GM19397 (cell line): Measurements from ENCODE around the gene GFRAL.

Experiments used
- ATAC-seq: cut with Tn5 transposase; IDR thresholded peaks from one replicate; pipeline ENCODE4 v1.9.1; 2021; ENCODE audit warnings: mild to moderate bottlenecking, moderate library complexity; ENCODE audit not compliant: unreplicated experiment

The GFRAL gene

DNA sequence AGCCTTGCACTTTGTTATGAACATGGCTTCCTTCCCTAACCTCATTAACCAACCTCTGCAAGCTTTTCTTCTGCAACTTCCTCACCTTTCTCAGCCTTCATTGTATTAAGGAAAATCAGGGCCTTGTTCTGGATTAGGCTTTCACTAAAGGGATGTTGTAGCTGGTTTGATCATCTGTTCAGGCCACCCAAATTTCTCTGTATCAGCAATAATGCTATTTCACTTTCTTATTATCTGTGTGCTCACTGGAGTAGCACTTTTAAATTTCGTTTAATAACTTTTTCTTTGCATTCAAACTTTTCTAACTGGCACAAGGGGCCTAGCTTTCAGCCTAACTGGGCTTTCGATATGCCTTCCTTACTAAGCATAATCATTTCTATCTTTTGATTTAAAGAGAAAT is 96.7 kb downstream of the GFRAL start:
- no peak for ATAC-seq

- no peak for ATAC-seq
Measured at GRCh38 chr6:55433446-55434130, 106.3 kb downstream of the GFRAL start.

GRCh38 chr6:55437141-55437540 is 109.9 kb downstream of the GFRAL start:
- no peak for ATAC-seq

- ATAC-seq, result no peak
Measured at GRCh38 chr6:55438203-55438602, 110.9 kb downstream of the GFRAL start.

- ATAC-seq, result no peak
Measured at GRCh38 chr6:55443238-55444134, 116.2 kb downstream of the GFRAL start.

- ATAC-seq, result no peak
Measured at GRCh38 chr6:55445648-55446204, 118.5 kb downstream of the GFRAL start.

GRCh38 chr6:55447891-55448290 is 120.6 kb downstream of the GFRAL start:
- ATAC-seq, result no peak

- no peak for ATAC-seq
Measured at GRCh38 chr6:55448451-55448850, 121.2 kb downstream of the GFRAL start.

DNA sequence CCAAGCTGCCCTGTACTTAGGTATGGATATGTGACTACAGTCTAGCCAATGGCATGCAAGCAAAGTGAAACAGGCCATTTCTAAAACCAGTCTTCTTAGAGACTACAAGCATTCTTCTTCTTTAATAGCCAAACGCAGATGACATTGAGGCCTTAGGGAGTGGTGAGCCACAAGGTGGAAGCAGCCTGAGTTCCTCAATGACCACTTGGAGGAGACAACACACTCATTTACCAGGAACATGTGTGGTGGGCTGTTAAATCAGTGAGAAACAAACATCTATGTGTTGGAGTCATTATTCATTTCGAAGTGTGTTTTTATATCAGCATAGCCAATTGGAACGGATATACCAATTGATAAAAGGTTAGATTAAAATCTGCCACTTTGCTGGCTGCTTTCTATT is 122.0 kb downstream of the GFRAL start:
- no peak for ATAC-seq

- no peak for ATAC-seq
Measured at GRCh38 chr6:55450005-55450404, 122.7 kb downstream of the GFRAL start.
